Measurements from ENCODE around the gene JAZF1.

JAZF1 gene

DNA sequence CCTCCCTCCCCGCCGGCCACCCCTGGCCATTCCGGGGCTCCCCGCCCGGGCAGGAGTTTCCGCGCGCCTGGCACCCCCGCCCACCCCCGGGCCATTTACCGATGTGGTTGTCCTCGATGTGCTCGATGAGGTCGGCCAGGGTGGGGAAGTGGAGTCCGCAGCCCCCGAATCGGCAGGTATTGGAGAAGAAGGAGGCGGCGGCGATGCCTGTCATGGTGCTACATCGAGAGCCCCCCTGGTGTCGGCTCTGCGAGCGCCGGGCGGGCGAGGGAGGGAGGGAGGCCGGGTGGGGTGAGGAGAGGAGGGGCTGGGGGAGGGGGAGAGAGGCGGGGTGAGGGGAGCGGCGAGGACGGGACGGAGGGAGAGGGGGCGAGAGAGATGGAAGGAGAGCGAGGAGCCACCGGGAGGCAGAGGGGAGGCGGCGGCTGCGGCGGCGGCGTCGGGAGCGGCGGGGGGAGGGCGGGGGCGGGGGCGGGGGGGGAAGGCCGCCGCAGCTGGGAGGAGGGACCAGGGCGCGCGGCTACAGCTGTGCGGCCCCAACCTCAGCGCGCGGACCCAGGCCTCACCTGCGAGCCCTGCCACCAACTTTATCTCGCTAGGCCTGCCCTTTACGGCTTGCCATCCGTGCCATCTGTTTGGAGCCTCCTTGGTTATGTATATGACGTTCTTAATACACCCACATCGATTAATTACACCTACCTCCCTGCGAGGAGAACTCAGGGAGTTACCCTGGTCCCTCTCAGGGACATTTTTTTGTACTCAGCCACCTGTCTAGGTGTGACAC is at the start of gene JAZF1:
Gene JAZF1 (minus strand): TSS at position 432 of the 784 bp plus-strand sequence.
- H3K27ac ChIP-seq (ENCODE audit: low read depth, low read length): no peak within 1 kb of the TSS

DNA sequence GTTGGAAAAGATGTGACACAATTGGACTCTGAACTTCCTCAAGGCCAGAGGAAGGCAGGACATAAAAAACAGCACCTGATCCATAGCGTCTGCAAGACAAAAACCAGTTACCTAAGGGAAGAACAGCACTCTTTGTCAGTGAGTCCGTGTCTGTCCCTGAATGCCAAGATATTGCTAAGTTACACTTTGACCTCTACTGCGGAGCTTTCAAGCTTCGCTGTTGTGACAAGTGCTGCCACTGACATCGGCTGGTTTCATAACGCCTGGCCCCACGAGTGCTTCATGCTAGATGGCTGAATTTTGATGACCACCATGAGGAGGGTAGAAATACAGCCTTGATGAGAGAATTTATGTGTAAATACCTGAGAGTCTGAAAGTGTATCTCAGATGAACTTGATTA is 49.7 kb upstream of the JAZF1 start:
- Histone ChIP-seq H3K27ac (ENCODE audit: low read depth, low read length) (no peak overlapping the region), H3K9me3 (ENCODE audit: insufficient read depth, low read length) (no peaks in the 10 kb centered on the region), H4K20me1 (ENCODE audit: low read depth, low read length) (no peaks in the 10 kb centered on the region), H3K4me2 (ENCODE audit: low read depth, low read length, poor library complexity, severe bottlenecking) (no peak overlapping the region), H3K79me2 (ENCODE audit: insufficient read depth, low read length) (no peaks in the 10 kb centered on the region), H3K9ac (ENCODE audit: low read length) (no peak overlapping the region), H3K36me3 (ENCODE audit: low read length) (no peaks in the 10 kb centered on the region), H3F3A (ENCODE audit: insufficient read depth) (no peaks in the 10 kb centered on the region), H3K4me3 (ENCODE audit: insufficient read depth, low read length, poor library complexity, severe bottlenecking) (no peak overlapping the region), H3K9me2 (replicated peaks; ENCODE audit: insufficient read depth, low read length) (no peaks in the 10 kb centered on the region), H3K27me3 (ENCODE audit: low read length) (no peaks in the 10 kb centered on the region), H2AFZ (ENCODE audit: low read depth, low read length, severe bottlenecking) (no peak overlapping the region)
- TF ChIP-seq, protein P1, sequence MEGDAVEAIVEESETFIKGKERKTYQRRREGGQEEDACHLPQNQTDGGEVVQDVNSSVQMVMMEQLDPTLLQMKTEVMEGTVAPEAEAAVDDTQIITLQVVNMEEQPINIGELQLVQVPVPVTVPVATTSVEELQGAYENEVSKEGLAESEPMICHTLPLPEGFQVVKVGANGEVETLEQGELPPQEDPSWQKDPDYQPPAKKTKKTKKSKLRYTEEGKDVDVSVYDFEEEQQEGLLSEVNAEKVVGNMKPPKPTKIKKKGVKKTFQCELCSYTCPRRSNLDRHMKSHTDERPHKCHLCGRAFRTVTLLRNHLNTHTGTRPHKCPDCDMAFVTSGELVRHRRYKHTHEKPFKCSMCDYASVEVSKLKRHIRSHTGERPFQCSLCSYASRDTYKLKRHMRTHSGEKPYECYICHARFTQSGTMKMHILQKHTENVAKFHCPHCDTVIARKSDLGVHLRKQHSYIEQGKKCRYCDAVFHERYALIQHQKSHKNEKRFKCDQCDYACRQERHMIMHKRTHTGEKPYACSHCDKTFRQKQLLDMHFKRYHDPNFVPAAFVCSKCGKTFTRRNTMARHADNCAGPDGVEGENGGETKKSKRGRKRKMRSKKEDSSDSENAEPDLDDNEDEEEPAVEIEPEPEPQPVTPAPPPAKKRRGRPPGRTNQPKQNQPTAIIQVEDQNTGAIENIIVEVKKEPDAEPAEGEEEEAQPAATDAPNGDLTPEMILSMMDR (IDR thresholded peaks at IDR 0.05; ENCODE audit: insufficient read depth, low read length, poor library complexity, severe bottlenecking): no peak
- no peak for TF ChIP-seq EZH2phosphoT487 (conservative IDR thresholded peaks at IDR 0.05; ENCODE audit: low read length)

More for the DNA sequence above, at the start of gene JAZF1:
- H3K27me3 ChIP-seq (ENCODE audit: low read length): no peaks in the 10 kb centered on the region
- no peaks in the 10 kb centered on the region for H3K79me2 ChIP-seq (ENCODE audit: insufficient read depth, low read length)
- peaks cover 26% of the 10 kb centered on the region for H3F3A ChIP-seq (ENCODE audit: insufficient read depth)
- no peaks in the 10 kb centered on the region for H3K9me3 ChIP-seq (ENCODE audit: insufficient read depth, low read length)
- peak within 1 kb of the TSS; percentile 63 for H3K9ac ChIP-seq (ENCODE audit: low read length)
- H4K20me1 ChIP-seq (ENCODE audit: low read depth, low read length): peaks cover 12% of the 10 kb centered on the region; the same call in 1 of the 2 replicates
- H3K4me2 ChIP-seq (ENCODE audit: low read depth, low read length, poor library complexity, severe bottlenecking): peak within 1 kb of the TSS; percentile 64
- no peak for TF ChIP-seq EZH2phosphoT487 (conservative IDR thresholded peaks at IDR 0.05; ENCODE audit: low read length)
- TF ChIP-seq, protein P1 (IDR thresholded peaks at IDR 0.05; ENCODE audit: insufficient read depth, low read length, poor library complexity, severe bottlenecking): no peak
- H3K9me2 ChIP-seq (replicated peaks; ENCODE audit: insufficient read depth, low read length): no peaks in the 10 kb centered on the region
- H2AFZ ChIP-seq (ENCODE audit: low read depth, low read length, severe bottlenecking): peak within 1 kb of the TSS; percentile 88
- peak within 1 kb of the TSS; percentile 89 for H3K4me3 ChIP-seq (ENCODE audit: insufficient read depth, low read length, poor library complexity, severe bottlenecking)
- H3K36me3 ChIP-seq (ENCODE audit: low read length): no peaks in the 10 kb centered on the region; the same call in 1 of the 2 replicates

DNA sequence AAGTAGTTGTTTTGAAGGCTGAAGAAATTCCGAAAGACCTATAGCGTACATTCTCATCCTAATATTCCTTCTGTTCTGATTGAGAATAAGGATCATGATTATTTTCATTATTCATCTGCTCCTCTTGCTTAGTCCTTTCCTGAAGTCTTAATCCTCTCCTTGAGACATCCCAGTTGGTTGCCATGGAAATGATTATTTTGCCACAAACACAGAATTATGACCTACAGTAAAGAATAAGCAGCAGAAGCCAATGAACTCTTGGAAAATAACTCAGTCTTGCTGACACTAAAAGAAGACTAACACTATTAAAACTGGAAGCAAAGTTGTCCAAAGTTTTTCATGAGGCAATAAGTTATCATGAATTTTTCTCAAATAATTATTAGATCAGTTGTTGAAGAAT is 47.8 kb upstream of the JAZF1 start:
- Histone ChIP-seq H3K9me3 (ENCODE audit: insufficient read depth, low read length) (no peaks in the 10 kb centered on the region), H3K27ac (ENCODE audit: low read depth, low read length) (no peak overlapping the region), H3K9me2 (replicated peaks; ENCODE audit: insufficient read depth, low read length) (no peaks in the 10 kb centered on the region), H3K4me2 (ENCODE audit: low read depth, low read length, poor library complexity, severe bottlenecking) (no peak overlapping the region), H3K4me3 (ENCODE audit: insufficient read depth, low read length, poor library complexity, severe bottlenecking) (no peak overlapping the region), H3K36me3 (ENCODE audit: low read length) (no peaks in the 10 kb centered on the region), H4K20me1 (ENCODE audit: low read depth, low read length) (no peaks in the 10 kb centered on the region), H2AFZ (ENCODE audit: low read depth, low read length, severe bottlenecking) (no peak overlapping the region), H3F3A (ENCODE audit: insufficient read depth) (no peaks in the 10 kb centered on the region), H3K9ac (ENCODE audit: low read length) (no peak overlapping the region), H3K27me3 (ENCODE audit: low read length) (no peaks in the 10 kb centered on the region), H3K79me2 (ENCODE audit: insufficient read depth, low read length) (no peaks in the 10 kb centered on the region)
- TF ChIP-seq EZH2phosphoT487 (conservative IDR thresholded peaks at IDR 0.05; ENCODE audit: low read length): no peak
- TF ChIP-seq, protein P1 (IDR thresholded peaks at IDR 0.05; ENCODE audit: insufficient read depth, low read length, poor library complexity, severe bottlenecking): no peak

Measured in SU-DHL-6 (cell line).